Tibial artery (tissue), 4 donors: Measurements from ENCODE around the gene CTXND1.

Source experiments
- DNase-seq, 2 donors: peaks; one replicate each; pipeline ENCODE4 v3.0.0-alpha.2; 2019
- H3K27ac ChIP-seq, 2 donors: fragments of 200-600 bp; sonication (generic) in 1 of 2; 1 replicate in 1 of 2; 2 replicates in 1 of 2; pipeline ENCODE4 v1.5.1; 2018 to 2019; ENCODE audit warnings: mild to moderate bottlenecking in 1 of 2
- H3K27me3 ChIP-seq, 2 donors: fragments of 200-600 bp; sonication (generic) in 1 of 2; one replicate each; pipeline versions ENCODE4 v1.5.1 to v1.6.0; 2016 to 2019
- H3K36me3 ChIP-seq, 3 donors: fragments of 200-600 bp; sonication (generic) in 2 of 3; one replicate each; pipeline ENCODE4 v1.5.1; 2016 to 2019; ENCODE audit warnings: mild to moderate bottlenecking in 2 of 3
- H3K4me1 ChIP-seq, 4 donors: fragments of 200-600 bp; sonication (generic) in 2 of 4; 1 replicate in 3 of 4; 2 replicates in 1 of 4; pipeline ENCODE4 v1.5.1; 2016 to 2019
- H3K4me3 ChIP-seq, 2 donors: fragments of 200-600 bp; sonication (generic) in 1 of 2; 1 replicate in 1 of 2; 2 replicates in 1 of 2; pipeline ENCODE4 v1.5.1; 2018 to 2019; ENCODE audit warnings: mild to moderate bottlenecking in 2 of 2
- H3K9me3 ChIP-seq, 3 donors: fragments of 200-600 bp; sonication (generic) in 1 of 3; one replicate each; pipeline ENCODE4 v1.5.1; 2016 to 2019
- intact Hi-C: fragments of 100-400 bp; cut with DNase I; formaldehyde crosslinking; loops from one replicate; pipeline ENCODE4 v1.15.0; 2023; ENCODE audit warnings: low total_unique reads
- TF ChIP-seq, protein P1 (sequence below), 2 experiments: fragments of 200-600 bp in 1 of 2; fragments of 450-650 bp in 1 of 2; IDR thresholded peaks; one replicate each; pipeline ENCODE4 v1.5.1; 2017 to 2019; ENCODE audit warnings: antibody characterized with exemption in 2 of 2, mild to moderate bottlenecking in 1 of 2, moderate library complexity in 1 of 2

The CTXND1 gene

GRCh38 chr15:80155001-80155377 lies 97.0 kb downstream of the CTXND1 start:
- Histone ChIP-seq H3K27me3 (no peaks in the 10 kb centered on the region), H3K27ac (no peak overlapping the region), H3K4me3 (no peak overlapping the region), H3K36me3 (peaks cover 7 to 18% (median 11%) of the 10 kb centered on the region in 3 donors), H3K9me3 (no peaks in the 10 kb centered on the region), H3K4me1 (peaks cover 0 to 27% (median 17%) of the 10 kb centered on the region in 4 donors)
- TF ChIP-seq, protein P1, sequence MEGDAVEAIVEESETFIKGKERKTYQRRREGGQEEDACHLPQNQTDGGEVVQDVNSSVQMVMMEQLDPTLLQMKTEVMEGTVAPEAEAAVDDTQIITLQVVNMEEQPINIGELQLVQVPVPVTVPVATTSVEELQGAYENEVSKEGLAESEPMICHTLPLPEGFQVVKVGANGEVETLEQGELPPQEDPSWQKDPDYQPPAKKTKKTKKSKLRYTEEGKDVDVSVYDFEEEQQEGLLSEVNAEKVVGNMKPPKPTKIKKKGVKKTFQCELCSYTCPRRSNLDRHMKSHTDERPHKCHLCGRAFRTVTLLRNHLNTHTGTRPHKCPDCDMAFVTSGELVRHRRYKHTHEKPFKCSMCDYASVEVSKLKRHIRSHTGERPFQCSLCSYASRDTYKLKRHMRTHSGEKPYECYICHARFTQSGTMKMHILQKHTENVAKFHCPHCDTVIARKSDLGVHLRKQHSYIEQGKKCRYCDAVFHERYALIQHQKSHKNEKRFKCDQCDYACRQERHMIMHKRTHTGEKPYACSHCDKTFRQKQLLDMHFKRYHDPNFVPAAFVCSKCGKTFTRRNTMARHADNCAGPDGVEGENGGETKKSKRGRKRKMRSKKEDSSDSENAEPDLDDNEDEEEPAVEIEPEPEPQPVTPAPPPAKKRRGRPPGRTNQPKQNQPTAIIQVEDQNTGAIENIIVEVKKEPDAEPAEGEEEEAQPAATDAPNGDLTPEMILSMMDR (IDR thresholded peaks at IDR 0.05) = no peak
- intact Hi-C loops = loop anchor here (10.0 kb wide), 1 partner anchor 1890 kb away; the partner anchor contains the start of gene MEX3B
- no peak for DNase-seq

DNA sequence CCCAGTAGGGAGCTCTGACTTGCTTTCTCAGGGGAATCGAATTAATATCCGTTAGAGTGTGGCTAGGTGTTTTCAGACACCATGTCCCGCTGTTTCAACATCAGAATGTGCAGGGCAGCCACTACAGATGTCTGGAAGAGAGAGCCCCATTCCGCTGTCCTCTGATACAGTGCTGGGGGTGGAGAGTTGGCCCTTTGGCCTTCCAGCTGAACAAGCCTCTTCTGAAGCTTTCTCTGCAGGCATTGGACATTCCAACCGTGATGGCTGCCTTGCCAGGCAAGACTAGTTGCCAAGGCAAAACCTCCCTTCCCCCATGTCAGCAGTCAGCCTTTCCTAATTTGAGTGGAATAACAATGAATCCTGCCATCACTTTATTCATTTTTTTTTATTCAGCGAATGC lies 97.7 kb downstream of the CTXND1 start:
- DNase-seq = no peak
- intact Hi-C loops = loop anchor here (5.0 to 10.0 kb wide), 2 partner anchors 97 to 1890 kb away; partner anchors contain the start of genes MEX3B and ZFAND6
- H3K27me3 ChIP-seq = no peaks in the 10 kb centered on the region
- no peaks in the 10 kb centered on the region for H3K9me3 ChIP-seq
- H3K4me1 ChIP-seq = peaks cover 0 to 27% (median 17%) of the 10 kb centered on the region in 4 donors
- no peak overlapping the region for H3K4me3 ChIP-seq
- H3K36me3 ChIP-seq = peaks cover 6 to 12% (median 7%) of the 10 kb centered on the region in 3 donors
- no peak overlapping the region for H3K27ac ChIP-seq
- TF ChIP-seq, protein P1 (IDR thresholded peaks at IDR 0.05) = no peak

GRCh38 chr15:80153900-80154299 lies 98.1 kb downstream of the CTXND1 start:
- Histone ChIP-seq H3K27ac (peak overlapping the region; percentile 94), H3K27me3 (no peaks in the 10 kb centered on the region), H3K36me3 (peaks cover 6 to 9% (median 7%) of the 10 kb centered on the region in 3 donors), H3K4me3 (peak overlapping the region in 1 of 2 donors; percentile 75), H3K9me3 (no peaks in the 10 kb centered on the region), H3K4me1 (peaks cover 0 to 27% (median 17%) of the 10 kb centered on the region in 4 donors)
- DNase-seq = no peak
- intact Hi-C loops = loop anchor here (5.0 to 10.0 kb wide), 2 partner anchors 97 to 1891 kb away; partner anchors contain the start of genes MEX3B and ZFAND6
- TF ChIP-seq, protein P1 (IDR thresholded peaks at IDR 0.05) = no peak

- H3K36me3 ChIP-seq = peaks cover 0 to 2% (median 2%) of the 10 kb centered on the region in 3 donors
- TF ChIP-seq, protein P1 (IDR thresholded peaks at IDR 0.05) = no peak
Observed at GRCh38 chr15:80152896-80153876, 98.8 kb downstream of the CTXND1 start, which contains the start of gene FAH. Gene FAH (plus strand): TSS chr15:80152999. CDS start chr15:80153055, 56 bp downstream.

DNA sequence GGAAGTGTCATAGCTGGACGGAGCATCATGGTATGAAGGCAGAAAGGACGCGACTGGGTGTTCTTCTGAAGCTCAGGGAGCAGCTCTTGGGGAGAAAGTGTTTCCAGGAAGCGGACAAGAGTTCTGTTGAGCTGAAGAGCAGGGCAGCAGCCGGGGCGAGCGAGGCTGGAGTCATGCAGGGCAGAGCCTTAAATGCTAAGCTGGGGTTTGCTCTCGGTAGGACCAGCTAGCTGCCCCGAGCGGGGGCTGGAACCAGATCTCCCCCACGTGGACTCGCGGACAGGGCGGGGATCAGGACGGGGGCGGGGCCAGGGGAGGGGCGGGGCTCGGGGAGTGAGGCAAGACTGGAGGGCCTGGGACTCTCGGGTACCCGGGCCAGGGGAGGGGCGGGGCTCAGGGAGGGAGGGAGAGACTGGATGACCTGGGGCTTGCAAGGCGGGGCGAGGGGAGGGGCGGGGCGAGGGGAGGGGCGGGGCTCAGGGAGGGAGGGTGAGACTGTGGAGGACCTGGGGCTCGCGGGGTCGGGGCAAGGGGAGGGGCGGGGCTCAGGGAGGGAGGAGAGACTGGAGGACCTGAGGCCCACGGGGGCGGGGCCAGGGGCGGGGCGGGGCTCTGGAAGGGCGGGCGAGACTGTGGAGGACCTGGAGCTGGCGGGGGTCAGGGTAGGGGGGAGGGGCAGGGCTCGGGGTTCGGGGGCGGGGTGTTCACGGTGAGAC lies 99.7 kb downstream of the CTXND1 start:
- no peaks in the 10 kb centered on the region for H3K9me3 ChIP-seq
- TF ChIP-seq, protein P1 (IDR thresholded peaks at IDR 0.05) = no peak
- intact Hi-C loops = loop anchor here (5.0 to 10.0 kb wide), 2 partner anchors 95 to 1892 kb away; partner anchors contain the start of genes MEX3B and ZFAND6
- H3K36me3 ChIP-seq = no peaks in the 10 kb centered on the region
- peak; percentile 98 to 99 for DNase-seq
- H3K4me1 ChIP-seq = peaks cover 0 to 27% (median 17%) of the 10 kb centered on the region in 4 donors
- peak overlapping the region; percentile 94 for H3K27ac ChIP-seq
- peak overlapping the region; percentile 75 to 85 for H3K4me3 ChIP-seq
- H3K27me3 ChIP-seq = no peaks in the 10 kb centered on the region

More at GRCh38 chr15:80152896-80153876, 98.8 kb downstream of the CTXND1 start, which contains the start of gene FAH:
- Histone ChIP-seq H3K4me1 (peaks cover 0 to 27% (median 17%) of the 10 kb centered on the region in 4 donors), H3K4me3 (peak within 1 kb of the TSS; percentile 75 to 85), H3K27ac (peak within 1 kb of the TSS; percentile 94), H3K27me3 (no peaks in the 10 kb centered on the region), H3K9me3 (no peaks in the 10 kb centered on the region)
- no peak for DNase-seq
- intact Hi-C loops = loop anchor here (5.0 to 10.0 kb wide), 2 partner anchors 96 to 1892 kb away; partner anchors contain the start of genes MEX3B and ZFAND6
